ENCODE measurements around the gene IL1A.

Gene IL1A

GRCh38 chr2:112817082-112817689 lies 32.9 kb upstream of the IL1A start:
- no peak for DNase-seq

GRCh38 chr2:112814278-112814677 lies 30.0 kb upstream of the IL1A start:
- DNase-seq, result no peak

GRCh38 chr2:112813280-112813966 lies 29.1 kb upstream of the IL1A start:
- no peak for DNase-seq

- DNase-seq, result no peak
These were observed 28.3 kb upstream of the IL1A start for GRCh38 chr2:112812318-112813267.

GRCh38 chr2:112811841-112812306 lies 27.6 kb upstream of the IL1A start:
- peak; percentile 27 for DNase-seq

- no peak for DNase-seq
These were observed 27.1 kb upstream of the IL1A start for GRCh38 chr2:112811276-112811831.

- no peak for DNase-seq
These were observed 24.8 kb upstream of the IL1A start for GRCh38 chr2:112809112-112809511.

GRCh38 chr2:112807233-112807807 lies 23.0 kb upstream of the IL1A start:
- no peak for DNase-seq

- DNase-seq, result no peak
These were observed 21.2 kb upstream of the IL1A start for GRCh38 chr2:112805542-112805941.

- no peak for DNase-seq
These were observed 19.6 kb upstream of the IL1A start for GRCh38 chr2:112803691-112804521.

- no peak for DNase-seq
These were observed 16.7 kb upstream of the IL1A start for GRCh38 chr2:112800881-112801583.

- no peak for DNase-seq
These were observed 15.0 kb upstream of the IL1A start for GRCh38 chr2:112798979-112799975.

- no peak for DNase-seq
These were observed 12.2 kb upstream of the IL1A start for GRCh38 chr2:112796486-112796885.

GRCh38 chr2:112795774-112796173 lies 11.5 kb upstream of the IL1A start:
- DNase-seq, result no peak

- DNase-seq, result no peak
These were observed 10.5 kb upstream of the IL1A start for GRCh38 chr2:112794841-112795240.

- peak in 1 of 2 donors; percentile 11 for DNase-seq
These were observed 9.9 kb upstream of the IL1A start for GRCh38 chr2:112794131-112794733.

- no peak for DNase-seq
These were observed 9.2 kb upstream of the IL1A start for GRCh38 chr2:112793449-112793978.

- no peak for DNase-seq
These were observed 8.1 kb upstream of the IL1A start for GRCh38 chr2:112792419-112792818.

GRCh38 chr2:112791693-112792230 lies 7.5 kb upstream of the IL1A start:
- no peak for DNase-seq
